GM18909 (cell line): Measurements from ENCODE around the gene MRPL38.

Experiments used
- ATAC-seq: cut with Tn5 transposase; IDR thresholded peaks from one replicate; pipeline ENCODE4 v1.9.1; 2021; ENCODE audit warnings: mild to moderate bottlenecking; ENCODE audit not compliant: unreplicated experiment, poor library complexity

The MRPL38 gene

GRCh38 chr17:75904749-75905521, at the start of gene MRPL38:
Gene MRPL38 (minus strand): TSS chr17:75904884. CDS start chr17:75904875, 9 bp downstream.
- peak; percentile 95 for ATAC-seq

GRCh38 chr17:75950855-75951554, 46.3 kb upstream of the MRPL38 start:
- ATAC-seq, result no peak

GRCh38 chr17:75950421-75950820, 45.7 kb upstream of the MRPL38 start:
- no peak for ATAC-seq

- no peak for ATAC-seq
Observed at GRCh38 chr17:75945211-75945610, 40.5 kb upstream of the MRPL38 start.

GRCh38 chr17:75943491-75943890, 38.8 kb upstream of the MRPL38 start:
- no peak for ATAC-seq

GRCh38 chr17:75942473-75942872, 37.8 kb upstream of the MRPL38 start:
- no peak for ATAC-seq

- ATAC-seq, result no peak
Observed at GRCh38 chr17:75941442-75941819, 36.7 kb upstream of the MRPL38 start.

GRCh38 chr17:75940727-75941441, 36.2 kb upstream of the MRPL38 start, which contains the start of gene FBF1:
Gene FBF1 (minus strand): TSS chr17:75941042. CDS start chr17:75938149, 2,893 bp downstream.
- ATAC-seq, result peak; percentile 94

GRCh38 chr17:75937652-75938051, 33.0 kb upstream of the MRPL38 start:
- ATAC-seq, result no peak

GRCh38 chr17:75933808-75934207, 29.1 kb upstream of the MRPL38 start:
- ATAC-seq, result no peak

- no peak for ATAC-seq
Observed at GRCh38 chr17:75932852-75933251, 28.2 kb upstream of the MRPL38 start.

GRCh38 chr17:75931062-75931461, 26.4 kb upstream of the MRPL38 start:
- ATAC-seq, result no peak

- ATAC-seq, result no peak
Observed at GRCh38 chr17:75927286-75927922, 22.7 kb upstream of the MRPL38 start.

- ATAC-seq, result no peak
Observed at GRCh38 chr17:75926456-75926855, 21.8 kb upstream of the MRPL38 start.

GRCh38 chr17:75925912-75926311, 21.2 kb upstream of the MRPL38 start:
- no peak for ATAC-seq

- no peak for ATAC-seq
Observed at GRCh38 chr17:75925103-75925502, 20.4 kb upstream of the MRPL38 start.

- no peak for ATAC-seq
Observed at GRCh38 chr17:75922963-75923874, 18.5 kb upstream of the MRPL38 start.

- no peak for ATAC-seq
Observed at GRCh38 chr17:75922173-75922961, 17.7 kb upstream of the MRPL38 start.

- ATAC-seq, result no peak
Observed at GRCh38 chr17:75921596-75921995, 16.9 kb upstream of the MRPL38 start.
